HCT116 (cell line): ENCODE measurements around the gene PLCB1. TPM values are rescaled to one million over a fixed set of nuclear protein-coding genes. Genes with fewer than 3 reads are reported as not detected.

Source experiments
- ATAC-seq: fragments of 200-7000 bp; cut with Tn5 transposase; 2 replicates; pipeline ENCODE4 v1.9.1; 2020; ENCODE audit warnings: mild to moderate bottlenecking, moderate library complexity
- BruUV-seq: library from RNA; stranded (reverse); fragments of 400-500 nt; replicated peaks from 2 replicates; lab custom pipeline; 2021; lab: Mats Ljungman, UMichigan
- CTCF ChIA-PET: fragments of 300-600 bp; sonication (Branson Sonifier 250); formaldehyde crosslinking; loops from one replicate; lab custom pipeline; 2021; ENCODE audit warnings: antibody characterized with exemption; lab: Charles Lee
- POLR2A ChIA-PET: fragments of 300-600, 350-600 bp; sonication (Branson Sonifier 250); formaldehyde crosslinking; loops from one replicate; lab custom pipeline; 2021; ENCODE audit warnings: antibody characterized with exemption; lab: Charles Lee
- RAD21 ChIA-PET, 2 experiments: fragments of 300-600 bp; sonication (Branson Sonifier 250); formaldehyde crosslinking; loops; one replicate each; lab custom pipeline; 2023; ENCODE audit warnings: low total read pairs in 2 of 2; ENCODE audit not compliant: uncharacterized antibody in 2 of 2, unreplicated experiment in 2 of 2, low non-redundant PET in 1 of 2; lab: Charles Lee
- DNase-seq: peaks from one replicate; pipeline ENCODE4 v3.0.0-alpha.2; 2010; ENCODE audit warnings: low read depth, low spot score
- H2AFZ ChIP-seq: fragments of 200-600 bp; shearing (Covaris generic), sonication (generic); 2 replicates; pipeline ENCODE4 v1.6.1; 2017; ENCODE audit warnings: low read depth, mixed run types, mixed read lengths, antibody characterized with exemption, low read length; ENCODE audit not compliant: poor library complexity, severe bottlenecking
- H3K27ac ChIP-seq: 2 replicates; pipeline ENCODE4 v1.5.1; 2012; ENCODE audit warnings: low read depth, low read length
- H3K27me3 ChIP-seq: fragments of 200-600 bp; sonication (generic); 2 replicates; pipeline ENCODE4 v1.6.1; 2016; ENCODE audit warnings: mixed run types, low read length, mixed read lengths; ENCODE audit not compliant: insufficient read depth
- H3K36me3 ChIP-seq, 2 experiments: fragments of 200-500 bp in 1 of 2; fragments of 200-600 bp in 1 of 2; sonication (Bioruptor generic) in 1 of 2; sonication (generic) in 1 of 2; 2 replicates each; pipeline versions ENCODE4 v1.5.1 to v1.6.1; 2014 to 2016; ENCODE audit warnings: low read length in 2 of 2, inconsistent platforms in 1 of 2, mixed read lengths in 1 of 2, mixed run types in 1 of 2; ENCODE audit not compliant: insufficient read depth in 2 of 2, control insufficient read depth in 1 of 2
- H3K4me1 ChIP-seq, 2 experiments: fragments of 200-600 bp in 1 of 2; sonication (generic) in 1 of 2; 2 replicates each; pipeline versions ENCODE4 v1.5.1 to v1.6.1; 2012 to 2017; ENCODE audit warnings: low read length in 2 of 2, inconsistent platforms in 1 of 2, mild to moderate bottlenecking in 1 of 2, mixed read lengths in 1 of 2, mixed run types in 1 of 2, moderate library complexity in 1 of 2; ENCODE audit not compliant: insufficient read depth in 2 of 2, control insufficient read depth in 1 of 2
- H3K4me2 ChIP-seq: fragments of 200-600 bp; sonication (generic); 2 replicates; pipeline ENCODE4 v1.6.1; 2017; ENCODE audit warnings: mixed run types, low read length, mixed read lengths
- H3K4me3 ChIP-seq, 2 experiments: fragments of 200-600 bp in 1 of 2; sonication (generic) in 1 of 2; replicated peaks in 1 of 2; 2 replicates each; pipeline ENCODE4 v1.5.1; 2011 to 2016; ENCODE audit warnings: low read length in 2 of 2, control low read depth in 1 of 2, low read depth in 1 of 2, mild to moderate bottlenecking in 1 of 2, mixed read lengths in 1 of 2, mixed run types in 1 of 2
- H3K79me2 ChIP-seq: fragments of 200-600 bp; sonication (generic); 2 replicates; pipeline ENCODE4 v1.6.1; 2017; ENCODE audit warnings: mild to moderate bottlenecking, mixed run types, low read length, moderate library complexity, mixed read lengths; ENCODE audit not compliant: insufficient read depth
- H3K9ac ChIP-seq: fragments of 200-600 bp; sonication (generic); 2 replicates; pipeline ENCODE4 v1.6.1; 2016; ENCODE audit warnings: low read length, mixed read lengths
- H3K9me2 ChIP-seq: fragments of 200-600 bp; sonication (generic), shearing (Covaris generic); 2 replicates; pipeline ENCODE4 v1.6.1; 2017; ENCODE audit warnings: mixed run types, mild to moderate bottlenecking, moderate library complexity; ENCODE audit not compliant: insufficient read depth
- H3K9me3 ChIP-seq, 2 experiments: fragments of 200-500 bp in 1 of 2; fragments of 200-600 bp in 1 of 2; sonication (Bioruptor generic) in 1 of 2; sonication (generic) in 1 of 2; 2 replicates each; pipeline ENCODE4 v1.6.1; 2014 to 2017; ENCODE audit warnings: low read length in 2 of 2, mixed read lengths in 2 of 2, inconsistent platforms in 1 of 2, low read depth in 1 of 2, mild to moderate bottlenecking in 1 of 2, mixed run types in 1 of 2, moderate library complexity in 1 of 2; ENCODE audit not compliant: control insufficient read depth in 1 of 2, insufficient read depth in 1 of 2
- H4K20me1 ChIP-seq: fragments of 200-600 bp; sonication (generic), shearing (Covaris generic); 2 replicates; pipeline ENCODE4 v1.6.1; 2017; ENCODE audit warnings: mixed run types, mild to moderate bottlenecking, moderate library complexity; ENCODE audit not compliant: insufficient read depth
- CBX3 ChIP-seq: IDR thresholded peaks from 2 replicates; pipeline ENCODE4 v1.6.1; 2012; ENCODE audit warnings: low read depth
- EGR1 ChIP-seq: IDR thresholded peaks from 2 replicates; pipeline ENCODE4 v1.6.1; 2012; ENCODE audit warnings: low read depth
- EZH2phosphoT487 ChIP-seq: fragments of 200-600 bp; IDR thresholded peaks from 2 replicates; pipeline ENCODE4 v1.6.1; 2018; ENCODE audit warnings: antibody characterized with exemption, borderline replicate concordance
- FOSL1 ChIP-seq: IDR thresholded peaks from 2 replicates; pipeline ENCODE4 v1.6.1; 2012; ENCODE audit warnings: low read depth
- MAX ChIP-seq: IDR thresholded peaks from 2 replicates; pipeline ENCODE4 v1.6.1; 2012
- POLR2AphosphoS5 ChIP-seq: IDR thresholded peaks from 2 replicates; pipeline ENCODE4 v1.6.1; 2011; ENCODE audit warnings: mild to moderate bottlenecking, low read depth, low read length, moderate library complexity
- REST ChIP-seq: IDR thresholded peaks from 2 replicates; pipeline ENCODE4 v1.6.1; 2012; ENCODE audit warnings: low read depth
- SP1 ChIP-seq: IDR thresholded peaks from 2 replicates; pipeline ENCODE4 v1.6.1; 2012; ENCODE audit warnings: low read depth
- SRF ChIP-seq: IDR thresholded peaks from 2 replicates; pipeline ENCODE4 v1.6.1; 2012; ENCODE audit warnings: low read depth
- YY1 ChIP-seq: IDR thresholded peaks from 2 replicates; pipeline ENCODE4 v1.6.1; 2011; ENCODE audit warnings: low read length, low read depth, moderate library complexity, mild to moderate bottlenecking; ENCODE audit not compliant: insufficient replicate concordance; ENCODE audit errors: extremely low read depth
- ZBTB33 ChIP-seq: IDR thresholded peaks from 2 replicates; pipeline ENCODE4 v1.6.1; 2011; ENCODE audit warnings: mild to moderate bottlenecking, low read length, moderate library complexity; ENCODE audit not compliant: insufficient replicate concordance; ENCODE audit errors: extremely low read depth
- ZFX ChIP-seq: fragments of 450-650 bp; IDR thresholded peaks from 2 replicates; pipeline ENCODE4 v1.6.1; 2017
- ZNF274 ChIP-seq: fragments of 200-500 bp; sonication (Bioruptor generic); IDR thresholded peaks from 2 replicates; pipeline ENCODE4 v1.6.1; 2014; ENCODE audit warnings: mild to moderate bottlenecking, low read depth, low read length, inconsistent platforms
- intact Hi-C: fragments of 100-400 bp; cut with micrococcal nuclease; formaldehyde crosslinking; loops from 2 replicates; pipeline ENCODE4 v1.10.0; 2022
- total RNA-seq: library from RNA; stranded (reverse); gene quantifications from one replicate; pipeline ENCODE4 v1.2.1, GENCODE V29; 2021; ENCODE audit not compliant: unreplicated experiment

PLCB1 gene
- total RNA-seq, 1 experiment from 2014 or later, result 15.8 TPM

- ATAC-seq, result no peak
- TF ChIP-seq ZNF274 (no peak), EGR1 (no peak), SRF (no peak)
- TF ChIP-seq, all 23 proteins: peak for 0
- ChIA-PET CTCF (no interaction called here), POLR2A (no interaction called here), RAD21 (no interaction called here)
- H3K27ac ChIP-seq, result no peak overlapping the region
- H3K4me2 ChIP-seq, result no peak overlapping the region
- no peak overlapping the region for H3K9ac ChIP-seq
- H3K36me3 ChIP-seq, result no peaks in the 10 kb centered on the region
- intact Hi-C loops, result no loop called here
- no peaks in the 10 kb centered on the region for H4K20me1 ChIP-seq
- no peaks in the 10 kb centered on the region for H3K79me2 ChIP-seq
- no peak overlapping the region for H3K4me3 ChIP-seq
- no peak overlapping the region for H2AFZ ChIP-seq
- no peaks in the 10 kb centered on the region for H3K27me3 ChIP-seq
- H3K9me2 ChIP-seq, result no peaks in the 10 kb centered on the region
- no peaks in the 10 kb centered on the region for H3K4me1 ChIP-seq
- BruUV-seq, result no TSS peak
- DNase-seq, result no peak
- H3K9me3 ChIP-seq, result no peaks in the 10 kb centered on the region
Observed at GRCh38 chr20:8803065-8803464, 671.0 kb downstream of the PLCB1 start.

GRCh38 chr20:8803941-8804340 is 671.9 kb downstream of the PLCB1 start:
- POLR2A ChIA-PET, result no interaction called here
- no peak overlapping the region for H3K4me3 ChIP-seq
- H3K36me3 ChIP-seq, result no peaks in the 10 kb centered on the region
- TF ChIP-seq REST (no peak), YY1 (no peak), CBX3 (no peak), ZFX (no peak), POLR2AphosphoS5 (no peak), FOSL1 (no peak), SP1 (no peak), ZNF274 (no peak), ZBTB33 (no peak), EZH2phosphoT487 (no peak), MAX (no peak), EGR1 (no peak)

More at GRCh38 chr20:8803941-8804340, 671.9 kb downstream of the PLCB1 start:
- Histone ChIP-seq H3K4me1 (no peaks in the 10 kb centered on the region), H3K27ac (no peak overlapping the region), H3K9me2 (no peaks in the 10 kb centered on the region), H2AFZ (no peak overlapping the region), H3K9me3 (no peaks in the 10 kb centered on the region), H3K27me3 (no peaks in the 10 kb centered on the region), H3K79me2 (no peaks in the 10 kb centered on the region), H3K9ac (no peak overlapping the region), H3K4me2 (no peak overlapping the region), H4K20me1 (no peaks in the 10 kb centered on the region)
- RAD21 ChIA-PET, result no interaction called here
- ATAC-seq (no peak), DNase-seq (no peak)
- intact Hi-C loops, result no loop called here
- CTCF ChIA-PET, result no interaction called here
- no TSS peak for BruUV-seq
